Natural killer cell (primary cell): ENCODE data around the gene SSBP2. TPM values are rescaled to one million over a fixed set of nuclear protein-coding genes. Genes with fewer than 3 reads are reported as not detected.

ENCODE experiments used
- ATAC-seq, 3 donors: fragments of 150-1000 bp in 2 of 3; fragments of 200-7000 bp in 1 of 3; cut with Tn5 transposase; 1 replicate in 1 of 3; 2 replicates in 2 of 3; pipeline ENCODE4 v1.10.0; 2021; ENCODE audit warnings: mild to moderate bottlenecking in 2 of 3, moderate library complexity in 2 of 3
- DNase-seq, 2 donors: peaks; one replicate each; pipeline versions ENCODE4 v3.0.0 to v3.0.0-alpha.2; 2013 to 2021; ENCODE audit warnings: mixed read lengths in 1 of 2
- H3K27ac ChIP-seq: one replicate; pipeline ENCODE4 v1.5.1; 2013; ENCODE audit warnings: mild to moderate bottlenecking, low read length
- H3K27me3 ChIP-seq: one replicate; pipeline ENCODE4 v1.6.1; 2013; ENCODE audit warnings: low read length; ENCODE audit not compliant: control insufficient read depth, insufficient read depth
- H3K36me3 ChIP-seq: one replicate; pipeline ENCODE4 v1.6.1; 2013; ENCODE audit warnings: low read length; ENCODE audit not compliant: control insufficient read depth, insufficient read depth
- H3K4me1 ChIP-seq: one replicate; pipeline ENCODE4 v1.6.1; 2013; ENCODE audit warnings: low read length; ENCODE audit not compliant: control insufficient read depth, insufficient read depth
- H3K4me3 ChIP-seq: one replicate; pipeline ENCODE4 v1.5.1; 2013; ENCODE audit warnings: low read length
- H3K9me3 ChIP-seq: one replicate; pipeline ENCODE4 v1.6.1; 2013; ENCODE audit warnings: low read length; ENCODE audit not compliant: control insufficient read depth, insufficient read depth
- H3K27ac Mint-ChIP-seq, 2 donors: one replicate each; pipeline ENCODE4 v1.8.0; 2022; ENCODE audit warnings: mild to moderate bottlenecking in 2 of 2, mixed read lengths in 2 of 2, moderate library complexity in 1 of 2
- H3K27me3 Mint-ChIP-seq, 2 donors: one replicate each; pipeline ENCODE4 v1.8.0; 2022; ENCODE audit warnings: low read depth in 2 of 2, mixed read lengths in 2 of 2
- H3K36me3 Mint-ChIP-seq: one replicate; pipeline ENCODE4 v1.8.0; 2022; ENCODE audit warnings: mixed read lengths
- H3K4me1 Mint-ChIP-seq, 2 donors: one replicate each; pipeline ENCODE4 v1.8.0; 2022; ENCODE audit warnings: mixed read lengths in 2 of 2
- H3K4me3 Mint-ChIP-seq: one replicate; pipeline ENCODE4 v1.8.0; 2022; ENCODE audit warnings: mild to moderate bottlenecking, moderate library complexity, mixed read lengths
- H3K9me3 Mint-ChIP-seq, 2 donors: one replicate each; pipeline ENCODE4 v1.8.0; 2022; ENCODE audit warnings: mixed read lengths in 2 of 2
- WGBS: methylation state at CpG from one replicate; pipeline ENCODE4 v1.1.7; 2013; ENCODE audit warnings: missing lambda C conversion rate; ENCODE audit not compliant: insufficient coverage; 5-methylcytosine and 5-hydroxymethylcytosine counted together
- intact Hi-C: fragments of 100-400 bp; cut with micrococcal nuclease; formaldehyde crosslinking; loops from one replicate; pipeline ENCODE4 v1.14.2; 2022
- total RNA-seq, 4 donors: library from RNA; stranded (reverse); fragments of 120-200 nt in 1 of 4; gene quantifications; one replicate each; pipeline versions ENCODE4 v1.2.3 to v1.2.4, GENCODE V29; 2013 to 2022
- TF ChIP-seq, protein P1 (sequence below): fragments of 200-600 bp; IDR thresholded peaks from one replicate; pipeline ENCODE4 v1.8.0; 2022; ENCODE audit warnings: antibody characterized with exemption

Gene SSBP2
- total RNA-seq, 3 donors from 2014 or later (not counting 1 experiment from before 2014, with no cell fraction given) = 13.1 to 17.3 (median 14.8) TPM

DNA sequence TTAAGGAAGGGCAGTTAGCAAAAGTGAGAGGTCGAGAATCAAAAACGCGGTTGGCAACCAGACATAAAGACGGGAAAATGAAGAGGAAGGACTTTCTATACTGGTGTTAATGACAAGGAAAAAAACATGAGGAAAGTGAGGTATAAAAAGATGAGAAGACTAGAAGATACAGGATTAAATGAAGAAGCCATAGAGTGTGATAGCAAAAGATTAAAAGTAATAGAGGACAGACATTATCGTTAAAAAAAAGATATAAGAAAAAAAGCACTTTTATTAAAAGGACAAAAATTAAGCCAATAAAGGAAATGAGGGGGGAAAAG, 1.7 kb upstream of the SSBP2 start:
- Histone ChIP-seq H3K9me3 (no peaks in the 10 kb centered on the region), H3K27ac (no peak overlapping the region), H3K4me3 (no peak overlapping the region), H3K27me3 (no peaks in the 10 kb centered on the region), H3K4me1 (peaks cover 6% of the 10 kb centered on the region), H3K36me3 (no peaks in the 10 kb centered on the region)
- Mint-ChIP-seq H3K27ac (no peak overlapping the region), H3K36me3 (no peaks in the 10 kb centered on the region), H3K4me1 (peaks cover 0 to 11% of the 10 kb centered on the region in 2 donors), H3K27me3 (peaks cover 3 to 15% of the 10 kb centered on the region in 2 donors), H3K4me3 (peak overlapping the region; percentile 95), H3K9me3 (no peaks in the 10 kb centered on the region)
- TF ChIP-seq, protein P1, sequence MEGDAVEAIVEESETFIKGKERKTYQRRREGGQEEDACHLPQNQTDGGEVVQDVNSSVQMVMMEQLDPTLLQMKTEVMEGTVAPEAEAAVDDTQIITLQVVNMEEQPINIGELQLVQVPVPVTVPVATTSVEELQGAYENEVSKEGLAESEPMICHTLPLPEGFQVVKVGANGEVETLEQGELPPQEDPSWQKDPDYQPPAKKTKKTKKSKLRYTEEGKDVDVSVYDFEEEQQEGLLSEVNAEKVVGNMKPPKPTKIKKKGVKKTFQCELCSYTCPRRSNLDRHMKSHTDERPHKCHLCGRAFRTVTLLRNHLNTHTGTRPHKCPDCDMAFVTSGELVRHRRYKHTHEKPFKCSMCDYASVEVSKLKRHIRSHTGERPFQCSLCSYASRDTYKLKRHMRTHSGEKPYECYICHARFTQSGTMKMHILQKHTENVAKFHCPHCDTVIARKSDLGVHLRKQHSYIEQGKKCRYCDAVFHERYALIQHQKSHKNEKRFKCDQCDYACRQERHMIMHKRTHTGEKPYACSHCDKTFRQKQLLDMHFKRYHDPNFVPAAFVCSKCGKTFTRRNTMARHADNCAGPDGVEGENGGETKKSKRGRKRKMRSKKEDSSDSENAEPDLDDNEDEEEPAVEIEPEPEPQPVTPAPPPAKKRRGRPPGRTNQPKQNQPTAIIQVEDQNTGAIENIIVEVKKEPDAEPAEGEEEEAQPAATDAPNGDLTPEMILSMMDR = no peak
- DNase-seq = no peak
- intact Hi-C loops = no loop called here
- no peak for ATAC-seq
- 97% methylated on average over 4 of the region's 5 CpGs for WGBS

DNA sequence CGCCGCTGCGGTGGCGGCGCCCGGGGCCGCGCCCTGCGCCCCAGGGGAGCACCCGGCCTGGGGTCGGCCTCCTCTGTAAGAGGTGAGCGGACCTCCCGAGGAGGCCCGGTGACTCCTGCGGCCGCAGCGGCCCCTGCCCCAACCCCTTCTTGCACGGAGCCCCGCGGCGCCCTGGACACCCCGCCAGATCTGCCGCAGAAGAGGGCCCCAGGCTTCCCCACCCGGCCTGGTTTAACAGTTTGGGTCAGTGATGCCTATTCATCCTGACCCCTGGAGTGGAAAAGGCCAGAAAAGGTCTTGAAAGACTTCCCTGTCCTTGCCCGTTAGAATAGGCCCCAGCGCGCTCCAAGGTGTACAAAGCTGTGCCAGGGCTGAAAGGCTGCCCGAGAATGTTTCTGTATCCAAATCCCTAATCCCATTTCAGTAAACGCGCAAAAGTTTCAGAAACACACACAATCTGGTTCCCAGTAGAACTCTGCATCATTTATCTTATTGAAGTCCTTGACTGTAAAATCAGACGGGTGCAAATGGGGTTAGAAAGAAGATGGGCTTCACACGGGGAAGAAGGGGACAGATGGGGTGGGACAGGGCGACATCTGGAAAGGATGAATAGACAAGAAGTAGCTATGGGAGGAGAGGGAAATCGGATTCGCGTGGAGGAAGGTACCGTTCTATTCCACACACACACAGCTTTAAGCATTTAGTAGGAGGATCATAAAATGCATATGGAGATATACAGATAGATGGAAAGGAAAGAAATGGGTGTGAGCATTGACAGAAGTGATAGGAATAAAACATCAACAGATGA, 1.1 kb upstream of the SSBP2 start:
- H3K27me3 ChIP-seq = no peaks in the 10 kb centered on the region

DNA sequence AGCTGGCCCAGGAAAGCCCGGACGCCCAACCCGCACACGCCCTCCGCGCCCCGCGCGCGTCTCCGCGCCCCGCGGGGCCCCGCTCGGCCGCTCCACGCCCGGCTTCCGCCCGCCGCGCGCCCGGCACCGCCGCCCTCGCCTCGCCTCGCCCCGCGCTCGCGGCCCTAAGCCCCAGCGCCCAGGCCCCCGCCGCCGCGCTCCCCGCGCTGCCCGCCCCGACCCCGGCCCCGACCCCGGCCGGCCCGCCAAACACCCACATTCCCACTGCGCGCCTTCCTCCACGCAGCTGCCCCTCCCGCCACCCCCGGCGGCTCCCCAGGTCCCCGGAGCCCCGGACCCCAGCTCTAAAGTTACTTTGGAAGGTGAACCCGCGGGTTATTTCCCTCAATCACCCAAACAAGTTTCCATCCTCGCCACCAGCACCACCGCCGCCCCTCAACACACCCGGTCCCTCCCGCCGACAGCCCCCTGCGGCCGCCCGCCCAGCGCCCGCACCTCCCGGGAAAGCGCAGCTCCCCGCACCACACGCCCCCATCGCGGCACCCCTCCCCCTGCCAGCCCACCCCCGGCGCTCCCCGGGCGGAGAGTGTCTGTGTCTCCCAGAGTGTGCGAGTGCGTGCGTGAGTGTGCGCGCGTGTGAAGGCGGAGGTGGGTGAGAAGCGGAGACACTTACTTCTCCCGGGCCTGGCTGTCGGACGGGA, 439 bp downstream of the SSBP2 start:
- intact Hi-C loops = loop anchor here (1.0 to 2.0 kb wide), 2 partner anchors 101 to 222 kb away; partner anchors contain the start of gene ATG10
- no peaks in the 10 kb centered on the region for H3K9me3 ChIP-seq
- Mint-ChIP-seq H3K4me1 (peaks cover 0 to 11% of the 10 kb centered on the region in 2 donors), H3K36me3 (no peaks in the 10 kb centered on the region), H3K9me3 (no peaks in the 10 kb centered on the region), H3K4me3 (peak overlapping the region; percentile 95), H3K27ac (peak overlapping the region; percentile 69 to 93), H3K27me3 (peaks cover 0 to 8% of the 10 kb centered on the region in 2 donors)
- H3K27ac ChIP-seq = peak overlapping the region; percentile 87
- TF ChIP-seq, protein P1 = no peak
- H3K4me3 ChIP-seq = peak overlapping the region; percentile 39
- WGBS = under 1% methylated on average over 88 of the region's 90 CpGs
- H3K27me3 ChIP-seq = no peaks in the 10 kb centered on the region
- no peaks in the 10 kb centered on the region for H3K36me3 ChIP-seq
- DNase-seq (peak; percentile 49 to 68), ATAC-seq (peak; percentile 27 to 55 (median 32))
- H3K4me1 ChIP-seq = peaks cover 6% of the 10 kb centered on the region

More for the DNA sequence above, 1.1 kb upstream of the SSBP2 start:
- H3K4me1 Mint-ChIP-seq = peaks cover 0 to 11% of the 10 kb centered on the region in 2 donors
- DNase-seq (no peak), ATAC-seq (no peak)
- intact Hi-C loops = loop anchor here (1.0 to 2.0 kb wide), 2 partner anchors 99 to 221 kb away; partner anchors contain the start of gene ATG10
- Histone ChIP-seq H3K27ac (peak overlapping the region; percentile 87), H3K9me3 (no peaks in the 10 kb centered on the region), H3K36me3 (no peaks in the 10 kb centered on the region), H3K4me1 (peaks cover 6% of the 10 kb centered on the region), H3K4me3 (peak overlapping the region; percentile 39)
- H3K27me3 Mint-ChIP-seq = peaks cover 1 to 15% of the 10 kb centered on the region in 2 donors
- H3K27ac Mint-ChIP-seq = peak overlapping the region; percentile 69 to 93
- no peaks in the 10 kb centered on the region for H3K9me3 Mint-ChIP-seq
- H3K4me3 Mint-ChIP-seq = peak overlapping the region; percentile 95
- TF ChIP-seq, protein P1 = no peak
- no peaks in the 10 kb centered on the region for H3K36me3 Mint-ChIP-seq
- 25% methylated on average over 33 of the region's 37 CpGs for WGBS
